GM18858 (cell line): ENCODE data around the gene PDE4D.
A peak's percentile ranks its signal among the peaks of the same experiment; 100 is the strongest.

Experiments used
- ATAC-seq: cut with Tn5 transposase; IDR thresholded peaks from one replicate; pipeline ENCODE4 v1.9.1; 2021; ENCODE audit not compliant: unreplicated experiment

PDE4D gene

GRCh38 chr5:59037941-59038797, 855.4 kb downstream of the PDE4D start:
- ATAC-seq: no peak

- ATAC-seq: no peak
Measured at GRCh38 chr5:59037453-59037852, 856.1 kb downstream of the PDE4D start.

GRCh38 chr5:59037041-59037440, 856.5 kb downstream of the PDE4D start:
- no peak for ATAC-seq

DNA sequence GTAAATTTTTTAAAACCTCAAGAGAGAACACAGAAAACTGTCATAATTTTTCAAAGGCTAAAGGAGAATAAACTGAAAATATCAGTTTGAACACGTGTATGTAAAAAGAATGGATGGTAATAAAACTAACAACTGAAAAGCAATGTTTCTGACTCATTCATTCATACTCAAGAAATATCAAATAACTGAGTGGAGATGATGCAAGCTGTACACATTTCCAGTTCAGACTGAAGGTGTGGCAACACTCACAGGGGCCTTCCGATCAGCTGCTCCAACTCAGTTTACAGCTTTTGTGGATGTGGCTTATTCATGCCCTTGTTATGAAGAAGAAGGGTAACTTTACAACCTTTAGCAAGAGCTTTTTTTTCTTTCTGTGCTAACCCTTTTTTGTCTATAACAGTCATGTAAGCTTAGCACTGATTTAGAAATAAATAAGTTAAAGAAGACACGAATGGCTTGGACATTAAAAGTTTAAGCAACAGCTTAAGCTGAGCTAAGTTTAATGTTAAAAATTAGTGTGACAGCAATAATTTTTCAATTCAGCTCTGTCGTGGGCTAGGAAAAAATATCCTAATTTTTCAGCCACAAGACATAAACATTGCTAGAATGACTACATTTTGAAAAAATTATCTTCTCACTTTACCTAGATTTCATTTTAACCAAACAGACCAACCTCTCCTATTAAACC, 857.1 kb downstream of the PDE4D start:
- ATAC-seq: no peak

- no peak for ATAC-seq
Measured at GRCh38 chr5:59035681-59036080, 857.8 kb downstream of the PDE4D start.

GRCh38 chr5:59034498-59035186, 858.9 kb downstream of the PDE4D start:
- ATAC-seq: peak; percentile 48

DNA sequence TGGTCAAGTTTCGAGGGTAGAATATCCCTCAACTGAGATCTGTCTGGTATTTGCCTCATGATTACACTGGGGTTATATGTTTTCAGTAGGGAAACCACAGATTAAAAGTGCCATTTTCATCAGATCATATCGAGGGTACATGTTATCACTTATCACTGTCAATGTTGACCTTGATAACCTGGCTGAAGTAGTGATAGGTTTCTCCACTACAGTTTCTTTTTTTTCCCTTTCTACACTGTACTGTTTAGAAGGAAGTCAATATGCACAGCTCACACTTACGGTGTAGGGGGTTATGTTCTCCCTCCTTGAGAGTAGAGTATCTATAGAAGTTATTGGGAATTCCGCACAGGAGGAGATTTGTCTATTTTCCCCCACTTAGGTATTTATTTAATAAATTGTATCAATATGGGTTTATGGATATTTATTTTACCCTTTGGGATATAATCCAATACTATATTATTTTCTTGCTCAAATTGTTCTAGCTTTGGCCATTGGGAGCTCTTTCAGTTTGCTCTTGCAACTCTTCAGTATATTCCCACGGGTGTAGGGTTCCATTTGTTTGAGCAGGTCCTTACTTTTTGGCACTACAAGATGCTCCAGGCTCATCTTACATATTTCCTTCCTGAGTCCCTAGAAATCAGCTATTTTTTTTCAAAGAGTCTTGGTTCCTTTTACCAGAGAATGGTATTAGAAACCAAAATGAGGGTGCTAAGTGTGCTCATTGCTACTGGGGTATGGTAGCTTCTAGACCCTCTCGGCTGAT, 866.2 kb downstream of the PDE4D start:
- no peak for ATAC-seq

- ATAC-seq: no peak
Measured at GRCh38 chr5:59025734-59026133, 867.8 kb downstream of the PDE4D start.

DNA sequence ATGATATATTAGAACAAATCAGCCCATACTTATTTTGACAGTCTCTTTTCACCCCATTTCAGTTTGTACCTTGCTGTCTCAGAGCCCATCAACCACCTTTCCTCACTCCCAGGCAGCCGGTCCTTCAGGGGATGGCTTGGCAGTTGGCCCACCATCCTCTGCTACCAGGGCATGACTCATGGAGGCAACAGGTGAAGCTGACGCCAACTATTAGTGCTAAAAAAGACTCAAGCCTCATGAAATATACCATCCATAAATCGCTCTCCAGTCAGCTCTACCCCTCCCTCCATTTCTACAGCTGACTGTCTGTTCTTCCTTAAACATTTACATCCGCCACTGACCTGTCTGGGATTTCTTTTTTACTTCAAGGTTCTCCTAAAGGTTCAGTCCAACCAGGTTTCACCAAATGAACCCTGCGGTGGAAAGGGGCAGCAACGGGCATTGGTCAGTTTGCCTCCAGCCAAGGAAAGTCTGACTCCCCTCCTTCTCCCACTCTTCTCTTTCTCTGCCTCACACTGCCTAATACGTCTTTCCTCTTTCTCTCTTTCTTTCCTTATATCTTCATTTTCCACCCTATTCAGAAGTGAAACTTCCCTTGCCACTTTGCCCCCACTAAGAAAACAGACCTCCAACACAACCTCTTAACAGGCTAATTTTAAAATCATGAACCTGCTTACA, 871.5 kb downstream of the PDE4D start:
- no peak for ATAC-seq

DNA sequence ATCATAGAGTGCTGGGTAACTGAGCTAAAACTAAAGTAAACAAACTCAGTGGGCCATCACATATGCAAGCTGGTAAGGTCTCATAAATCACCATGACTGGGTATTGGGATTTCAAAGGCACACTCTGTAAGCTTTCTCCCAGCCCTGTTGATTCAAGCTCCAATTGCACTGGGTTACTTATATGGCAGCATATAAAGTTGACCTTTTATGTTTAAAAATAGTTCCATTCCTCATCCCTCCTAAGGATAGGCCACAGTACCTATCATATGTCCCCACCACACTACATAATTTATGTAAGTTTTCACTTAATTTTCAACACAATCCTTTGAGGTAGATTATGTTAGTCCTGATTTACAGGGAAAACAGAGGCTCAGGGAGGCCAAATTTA, 872.2 kb downstream of the PDE4D start:
- ATAC-seq: no peak

- ATAC-seq: no peak
Measured at GRCh38 chr5:59020611-59021285, 872.8 kb downstream of the PDE4D start.

GRCh38 chr5:59019078-59019477, 874.4 kb downstream of the PDE4D start:
- no peak for ATAC-seq

- no peak for ATAC-seq
Measured at GRCh38 chr5:59016925-59017324, 876.6 kb downstream of the PDE4D start.

DNA sequence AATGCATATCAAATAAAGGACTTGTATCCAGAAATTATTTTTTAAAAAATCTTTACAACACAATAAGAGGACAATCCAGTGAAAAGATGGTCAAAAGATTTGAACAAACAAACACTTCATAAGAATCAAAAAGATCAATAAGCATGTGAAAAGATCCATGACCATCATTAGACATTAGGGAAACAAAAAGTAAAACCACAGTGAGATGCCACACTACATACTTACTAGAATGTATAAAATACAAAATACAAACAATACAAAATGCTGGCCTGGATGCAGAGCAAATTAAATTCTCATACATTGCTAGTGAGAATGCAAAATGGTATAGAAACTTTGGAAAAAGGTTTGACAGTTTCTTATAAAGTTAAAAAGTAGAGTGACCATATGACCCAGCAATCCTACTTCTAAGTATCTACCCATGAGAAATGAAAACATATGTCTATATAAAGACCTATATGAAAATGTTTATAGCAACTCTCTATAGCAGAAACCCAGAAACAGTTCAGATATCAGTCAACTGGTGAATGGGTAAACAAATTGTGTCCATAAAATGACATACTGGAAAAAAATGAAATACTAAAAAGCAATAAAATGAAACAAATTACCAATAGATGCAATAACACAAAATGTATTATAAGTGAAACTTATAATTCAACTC, 884.6 kb downstream of the PDE4D start:
- no peak for ATAC-seq

DNA sequence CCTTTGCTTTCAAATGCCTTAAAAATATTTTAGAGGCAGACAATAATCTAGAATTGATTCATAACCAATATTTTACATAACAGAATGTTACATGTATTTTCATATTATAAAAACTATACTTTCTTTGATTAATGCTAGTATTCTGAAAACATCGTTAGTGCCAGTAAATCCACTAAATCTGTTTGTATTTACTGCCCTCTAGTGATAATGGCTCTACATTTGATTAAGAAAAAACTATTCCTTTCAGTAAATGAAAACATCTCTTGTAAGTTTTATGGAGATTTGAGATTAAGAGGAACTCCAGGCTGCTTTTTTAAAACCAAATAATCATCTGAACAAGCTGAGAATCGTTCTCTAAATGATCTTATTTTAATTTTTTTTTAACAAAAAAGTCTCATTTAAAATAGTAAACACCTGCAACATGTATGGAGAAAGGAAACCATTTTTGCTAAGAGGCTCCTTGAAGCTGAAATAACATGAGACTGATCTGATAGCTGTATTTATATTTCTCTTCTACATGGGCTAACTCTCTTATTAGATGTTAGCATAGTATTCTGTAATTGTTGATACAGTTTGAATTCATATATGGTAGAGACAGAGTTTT, 886.0 kb downstream of the PDE4D start:
- ATAC-seq: no peak

DNA sequence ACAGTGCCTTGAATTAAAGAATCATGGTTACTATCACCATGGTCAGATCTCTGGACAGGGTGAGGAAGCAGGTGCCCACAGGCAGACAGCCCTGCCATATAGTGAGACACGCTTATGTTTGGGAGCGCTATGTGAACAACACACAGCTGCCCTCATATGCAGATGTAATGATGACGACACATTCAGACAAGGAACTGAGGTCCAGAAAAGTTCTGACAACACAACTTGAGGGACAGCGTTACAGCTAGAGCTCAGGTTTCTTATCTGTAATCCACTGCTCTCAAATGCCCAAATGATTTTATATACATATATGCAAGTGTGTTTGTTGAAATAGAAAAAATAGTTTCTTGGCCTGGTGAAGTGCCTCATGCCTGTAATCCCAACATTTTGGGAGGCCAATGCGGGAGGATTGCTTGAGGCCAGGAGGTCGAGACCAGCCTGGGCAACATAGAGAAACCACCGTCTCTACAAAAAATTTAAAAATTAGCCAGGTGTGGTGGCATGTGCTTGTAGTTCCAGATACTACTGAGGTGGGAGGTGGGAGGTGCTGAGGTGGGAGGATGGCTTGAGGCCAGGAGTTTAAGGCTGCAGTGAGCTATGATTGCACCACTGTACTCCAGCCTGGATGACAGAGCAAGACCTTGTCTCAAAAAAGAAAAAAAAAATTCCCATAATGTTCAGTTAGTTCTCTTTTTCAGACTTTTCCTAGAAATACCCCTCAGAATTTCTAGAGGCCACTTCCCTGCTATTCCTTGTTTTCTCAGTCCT, 887.4 kb downstream of the PDE4D start:
- ATAC-seq: no peak

DNA sequence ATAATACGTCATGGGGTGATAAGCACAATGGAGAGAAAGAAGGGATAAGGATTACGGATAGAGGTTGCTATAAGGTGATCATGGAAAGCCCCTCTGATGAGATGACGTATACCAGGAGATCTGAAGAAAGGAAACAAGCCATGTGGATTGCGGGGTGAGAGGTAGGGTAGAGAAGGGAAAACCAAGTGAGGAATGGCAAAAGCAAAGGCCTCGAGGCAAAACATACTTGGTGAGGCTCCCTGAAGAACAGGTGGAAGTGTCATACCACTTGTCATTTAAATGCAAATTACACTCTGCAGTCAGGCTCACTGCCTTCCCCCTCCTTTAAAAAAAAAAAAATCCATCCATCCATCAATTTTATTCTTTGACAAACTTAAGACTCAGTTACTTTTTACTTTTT, 889.9 kb downstream of the PDE4D start:
- ATAC-seq: no peak

GRCh38 chr5:59003124-59003523, 890.4 kb downstream of the PDE4D start:
- no peak for ATAC-seq
